Small intestine (tissue), 7 donors: ENCODE measurements around the gene GUCY2C. TPM values are rescaled to one million over a fixed set of nuclear protein-coding genes. Genes with fewer than 3 reads are reported as not detected.
A peak's percentile ranks its signal among the peaks of the same experiment; 100 is the strongest.

Experiments
- DNase-seq, 2 donors: peaks; one replicate each; pipeline versions ENCODE4 v3.0.0 to v3.0.0-alpha.2; 2013
- FAIRE-seq: peaks from 2 replicates; lab custom pipeline; 2012; peaks lifted over from hg19 to GRCh38; lab: Jason Lieb, UNC
- H3K27ac ChIP-seq, 3 donors: one replicate each; pipeline ENCODE4 v1.5.1; 2013; ENCODE audit warnings: low read length in 2 of 3, mild to moderate bottlenecking in 2 of 3, control low read depth in 1 of 3, inconsistent platforms in 1 of 3, low read depth in 1 of 3, moderate library complexity in 1 of 3
- H3K27me3 ChIP-seq, 3 donors: one replicate each; pipeline ENCODE4 v1.6.1; 2013; ENCODE audit warnings: low read length in 3 of 3, inconsistent platforms in 1 of 3; ENCODE audit not compliant: control insufficient read depth in 3 of 3, insufficient read depth in 3 of 3
- H3K36me3 ChIP-seq, 3 donors: one replicate each; pipeline ENCODE4 v1.6.1; 2013; ENCODE audit warnings: low read length in 3 of 3, inconsistent platforms in 1 of 3, low read depth in 1 of 3, mild to moderate bottlenecking in 1 of 3, moderate library complexity in 1 of 3; ENCODE audit not compliant: control insufficient read depth in 3 of 3, insufficient read depth in 2 of 3
- H3K4me1 ChIP-seq, 3 donors: one replicate each; pipeline ENCODE4 v1.6.1; 2013; ENCODE audit warnings: low read length in 2 of 3, inconsistent platforms in 1 of 3, low read depth in 1 of 3, mild to moderate bottlenecking in 1 of 3, moderate library complexity in 1 of 3; ENCODE audit not compliant: control insufficient read depth in 3 of 3, insufficient read depth in 2 of 3
- H3K4me3 ChIP-seq, 3 donors: one replicate each; pipeline ENCODE4 v1.5.1; 2013; ENCODE audit warnings: low read length in 3 of 3, control low read depth in 1 of 3, inconsistent platforms in 1 of 3, low read depth in 1 of 3, mild to moderate bottlenecking in 1 of 3, moderate library complexity in 1 of 3
- H3K9me3 ChIP-seq, 2 donors: one replicate each; pipeline ENCODE4 v1.6.1; 2013; ENCODE audit warnings: low read depth in 1 of 2, low read length in 1 of 2; ENCODE audit not compliant: control insufficient read depth in 2 of 2, insufficient read depth in 1 of 2
- WGBS, 3 donors: extraction: QIAGEN DNeasy Blood & Tissue Kit; methylation state at CpG; one replicate each; pipeline ENCODE4 v1.1.7; 2013; 5-methylcytosine and 5-hydroxymethylcytosine counted together
- polyA plus RNA-seq, 4 donors: library from polyadenylated mRNA; stranded (reverse) in 3 of 4; unstranded in 1 of 4; fragments of 200-250 nt in 3 of 4; fragments of 120-200 nt in 1 of 4; gene quantifications; one replicate each; pipeline versions ENCODE4 v1.2.1 to v1.2.3, GENCODE V29; 2013
- donor health status: healthy with polysubstance abuse.
- donor health status: control.
- donor health status: control.
- donor health status: Bipolar disorder and iron deficiency.
- donor health status: healthy.

The GUCY2C gene
- polyA plus RNA-seq, 4 donors, result 34.9 to 105 (median 51.8) TPM

- FAIRE-seq (no peak), DNase-seq (peak; percentile 72 to 81)
- Histone ChIP-seq H3K27me3 (no peaks in the 10 kb centered on the region), H3K4me3 (no peak overlapping the region), H3K9me3 (no peaks in the 10 kb centered on the region), H3K4me1 (peaks cover 0 to 10% (median 0%) of the 10 kb centered on the region in 3 donors), H3K36me3 (no peaks in the 10 kb centered on the region), H3K27ac (no peak overlapping the region)
- 21 to 30% (median 24%) methylated on average over 1 of the region's 1 CpG for WGBS, 3 donors
These were observed 20.5 kb upstream of the GUCY2C start for GRCh38 chr12:14716848-14717444.

- Histone ChIP-seq H3K27me3 (no peaks in the 10 kb centered on the region), H3K4me1 (peaks cover 0 to 16% (median 0%) of the 10 kb centered on the region in 3 donors), H3K27ac (no peak overlapping the region), H3K36me3 (no peaks in the 10 kb centered on the region), H3K4me3 (no peak overlapping the region), H3K9me3 (no peaks in the 10 kb centered on the region)
- FAIRE-seq (no peak), DNase-seq (no peak)
- WGBS, 3 donors, result 66 to 78% (median 73%) methylated on average over 6 of the region's 6 CpGs
These were observed 18.0 kb upstream of the GUCY2C start for GRCh38 chr12:14714437-14714836.

- H3K4me1 ChIP-seq, result peaks cover 0 to 7% (median 0%) of the 10 kb centered on the region in 3 donors
- H3K27me3 ChIP-seq, result no peaks in the 10 kb centered on the region
- H3K9me3 ChIP-seq, result no peaks in the 10 kb centered on the region
- H3K27ac ChIP-seq, result no peak overlapping the region
- no peaks in the 10 kb centered on the region for H3K36me3 ChIP-seq
- 39 to 43% (median 41%) methylated on average over 4 of the region's 4 CpGs for whole genome bisulfite sequencing, 3 donors
- H3K4me3 ChIP-seq, result no peak overlapping the region
- FAIRE-seq (no peak), DNase-seq (peak; percentile 44)
These were observed 14.4 kb upstream of the GUCY2C start for GRCh38 chr12:14710632-14711320.

GRCh38 chr12:14701809-14702568 lies 5.6 kb upstream of the GUCY2C start:
- no peak for FAIRE-seq
- Histone ChIP-seq H3K27ac (no peak overlapping the region), H3K36me3 (no peaks in the 10 kb centered on the region), H3K4me1 (peaks cover 0 to 4% (median 0%) of the 10 kb centered on the region in 3 donors), H3K4me3 (no peak overlapping the region), H3K9me3 (no peaks in the 10 kb centered on the region), H3K27me3 (no peaks in the 10 kb centered on the region)
- 74 to 77% (median 75%) methylated on average over 6 of the region's 6 CpGs for WGBS, 3 donors
- no peak for DNase-seq

- WGBS, 3 donors, result 87 to 92% (median 91%) methylated on average over 4 of the region's 4 CpGs
- Histone ChIP-seq H3K4me3 (no peak overlapping the region), H3K9me3 (no peaks in the 10 kb centered on the region), H3K4me1 (peaks cover 0 to 4% (median 0%) of the 10 kb centered on the region in 3 donors), H3K36me3 (no peaks in the 10 kb centered on the region), H3K27ac (no peak overlapping the region), H3K27me3 (no peaks in the 10 kb centered on the region)
- FAIRE-seq, result no peak
- DNase-seq, result no peak
These were observed 4.5 kb upstream of the GUCY2C start for GRCh38 chr12:14700935-14701334.

GRCh38 chr12:14699923-14700322 lies 3.5 kb upstream of the GUCY2C start:
- Histone ChIP-seq H3K27me3 (no peaks in the 10 kb centered on the region), H3K4me3 (no peak overlapping the region), H3K4me1 (peaks cover 0 to 4% (median 0%) of the 10 kb centered on the region in 3 donors), H3K27ac (no peak overlapping the region), H3K9me3 (no peaks in the 10 kb centered on the region), H3K36me3 (no peaks in the 10 kb centered on the region)
- 86 to 93% (median 89%) methylated on average over 2 of the region's 2 CpGs for WGBS, 3 donors
- no peak for DNase-seq
- FAIRE-seq, result no peak

- no peaks in the 10 kb centered on the region for H3K9me3 ChIP-seq
- H3K4me1 ChIP-seq, result peaks cover 0 to 4% (median 0%) of the 10 kb centered on the region in 3 donors
- H3K36me3 ChIP-seq, result no peaks in the 10 kb centered on the region
- H3K4me3 ChIP-seq, result no peak overlapping the region
- H3K27ac ChIP-seq, result no peak overlapping the region
- FAIRE-seq, result no peak
- DNase-seq, result no peak
- no peaks in the 10 kb centered on the region for H3K27me3 ChIP-seq
These were observed 2.2 kb upstream of the GUCY2C start for GRCh38 chr12:14698555-14698954.

GRCh38 chr12:14695715-14696141 lies 671 bp downstream of the GUCY2C start:
- Histone ChIP-seq H3K36me3 (peaks cover 0 to 4% (median 0%) of the 10 kb centered on the region in 3 donors), H3K27me3 (no peaks in the 10 kb centered on the region), H3K9me3 (no peaks in the 10 kb centered on the region), H3K4me1 (peaks cover 0 to 9% (median 4%) of the 10 kb centered on the region in 3 donors), H3K4me3 (peak overlapping the region in 2 of 3 donors; percentile 52 to 75), H3K27ac (peak overlapping the region; percentile 71 to 97 (median 86))
- DNase-seq (peak in 1 of 2 donors; percentile 60), FAIRE-seq (no peak)
- WGBS, 3 donors, result 12 to 57% (median 41%) methylated on average over 5 of the region's 5 CpGs
